Osteocyte (in vitro differentiated cells): Measurements from ENCODE around the gene MLLT3. TPM values are rescaled to one million over a fixed set of nuclear protein-coding genes. Genes with fewer than 3 reads are reported as not detected.
A peak's percentile ranks its signal among the peaks of the same experiment; 100 is the strongest.

Source experiments
- DNase-seq: peaks from one replicate; pipeline ENCODE4 v3.0.0; 2021; ENCODE audit warnings: mixed read lengths; ENCODE audit not compliant: unreplicated experiment; ENCODE audit errors: extremely low spot score
- H3K27ac Mint-ChIP-seq: one replicate; pipeline ENCODE4 v1.8.0; 2021; ENCODE audit warnings: mild to moderate bottlenecking, mixed read lengths; ENCODE audit not compliant: unreplicated experiment
- H3K27me3 Mint-ChIP-seq: one replicate; pipeline ENCODE4 v1.8.0; 2021; ENCODE audit warnings: mixed read lengths; ENCODE audit not compliant: unreplicated experiment
- H3K36me3 Mint-ChIP-seq: one replicate; pipeline ENCODE4 v1.8.0; 2021; ENCODE audit warnings: mixed read lengths; ENCODE audit not compliant: unreplicated experiment
- H3K4me1 Mint-ChIP-seq: one replicate; pipeline ENCODE4 v1.8.0; 2021; ENCODE audit warnings: mixed read lengths; ENCODE audit not compliant: unreplicated experiment
- H3K4me3 Mint-ChIP-seq: one replicate; pipeline ENCODE4 v1.8.0; 2021; ENCODE audit warnings: mild to moderate bottlenecking, moderate library complexity, mixed read lengths; ENCODE audit not compliant: unreplicated experiment
- H3K9me3 Mint-ChIP-seq: one replicate; pipeline ENCODE4 v1.8.0; 2021; ENCODE audit warnings: mixed read lengths; ENCODE audit not compliant: unreplicated experiment
- total RNA-seq: library from RNA; stranded (reverse); gene quantifications from 2 replicates; pipeline ENCODE4 v1.2.1, GENCODE V29; 2021
- TF ChIP-seq, protein P1 (sequence below): fragments of 200-600 bp; sonication (generic); IDR thresholded peaks from 2 replicates; pipeline ENCODE4 v1.5.0; 2021; ENCODE audit warnings: antibody characterized with exemption, mild to moderate bottlenecking, moderate library complexity

The MLLT3 gene
- total RNA-seq, 1 donor from 2014 or later: 19.5 TPM

DNA sequence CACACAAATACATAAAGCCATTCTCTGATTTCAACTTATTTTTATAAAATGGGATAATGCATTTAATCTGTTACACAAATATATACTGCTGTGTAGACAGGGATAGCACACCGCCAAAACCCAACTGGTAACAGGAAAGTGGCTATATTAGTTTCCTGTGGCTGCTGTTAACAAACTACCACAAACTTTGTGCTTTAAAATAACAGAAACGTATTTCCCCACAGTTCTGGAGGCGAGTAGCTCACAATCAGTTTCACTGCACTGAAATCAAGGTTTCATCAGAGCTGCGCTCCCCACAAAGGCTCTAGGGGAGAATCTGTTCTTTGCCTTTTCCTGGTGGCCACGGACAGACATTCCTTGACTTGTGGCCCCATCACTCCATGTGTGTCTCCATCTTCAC is 94.0 kb downstream of the MLLT3 start:
- Mint-ChIP-seq H3K27ac (no peak overlapping the region), H3K4me3 (no peak overlapping the region), H3K36me3 (no peaks in the 10 kb centered on the region), H3K9me3 (no peaks in the 10 kb centered on the region), H3K4me1 (peaks cover 19% of the 10 kb centered on the region), H3K27me3 (no peaks in the 10 kb centered on the region)
- no peak for DNase-seq
- TF ChIP-seq, protein P1, sequence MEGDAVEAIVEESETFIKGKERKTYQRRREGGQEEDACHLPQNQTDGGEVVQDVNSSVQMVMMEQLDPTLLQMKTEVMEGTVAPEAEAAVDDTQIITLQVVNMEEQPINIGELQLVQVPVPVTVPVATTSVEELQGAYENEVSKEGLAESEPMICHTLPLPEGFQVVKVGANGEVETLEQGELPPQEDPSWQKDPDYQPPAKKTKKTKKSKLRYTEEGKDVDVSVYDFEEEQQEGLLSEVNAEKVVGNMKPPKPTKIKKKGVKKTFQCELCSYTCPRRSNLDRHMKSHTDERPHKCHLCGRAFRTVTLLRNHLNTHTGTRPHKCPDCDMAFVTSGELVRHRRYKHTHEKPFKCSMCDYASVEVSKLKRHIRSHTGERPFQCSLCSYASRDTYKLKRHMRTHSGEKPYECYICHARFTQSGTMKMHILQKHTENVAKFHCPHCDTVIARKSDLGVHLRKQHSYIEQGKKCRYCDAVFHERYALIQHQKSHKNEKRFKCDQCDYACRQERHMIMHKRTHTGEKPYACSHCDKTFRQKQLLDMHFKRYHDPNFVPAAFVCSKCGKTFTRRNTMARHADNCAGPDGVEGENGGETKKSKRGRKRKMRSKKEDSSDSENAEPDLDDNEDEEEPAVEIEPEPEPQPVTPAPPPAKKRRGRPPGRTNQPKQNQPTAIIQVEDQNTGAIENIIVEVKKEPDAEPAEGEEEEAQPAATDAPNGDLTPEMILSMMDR: no peak

DNA sequence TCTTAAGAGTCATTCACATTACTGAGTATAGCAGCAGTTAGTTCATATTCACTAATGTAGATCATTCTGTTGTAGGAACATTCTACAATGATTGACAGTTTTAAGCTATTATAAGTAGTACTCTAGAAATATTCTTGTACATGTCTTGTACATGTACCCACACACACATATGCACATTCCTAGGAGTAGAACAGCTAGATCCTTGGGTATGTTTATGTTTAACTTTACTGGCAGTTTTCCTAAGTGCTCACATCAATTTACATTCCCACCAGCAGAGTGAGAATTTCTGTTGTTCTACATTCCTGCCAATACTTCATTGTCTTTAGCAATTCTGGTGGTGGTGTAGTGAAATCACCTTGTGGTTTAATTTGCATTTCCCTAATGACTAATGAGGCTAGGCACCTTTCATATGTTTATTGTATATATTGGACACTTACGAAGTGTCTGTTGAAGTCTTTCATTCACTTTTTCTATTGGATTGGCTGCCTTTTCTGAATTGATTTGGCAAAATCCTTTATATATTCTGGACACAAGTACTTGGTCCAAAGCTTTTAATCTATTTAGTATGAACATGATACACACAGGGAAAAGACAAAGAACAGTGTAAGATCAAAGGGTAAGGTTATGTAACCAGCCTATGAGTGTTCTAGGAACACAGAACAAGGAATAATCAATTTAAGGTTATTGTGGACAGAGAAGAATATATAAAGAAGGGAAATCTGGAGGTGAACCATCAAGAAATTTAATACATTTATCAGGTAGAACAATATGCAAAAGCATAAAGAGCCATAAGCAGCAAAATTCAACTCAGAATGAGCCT is 95.6 kb downstream of the MLLT3 start:
- TF ChIP-seq, protein P1: peak; percentile 46
- DNase-seq: no peak
- no peaks in the 10 kb centered on the region for H3K36me3 Mint-ChIP-seq
- H3K27me3 Mint-ChIP-seq: no peaks in the 10 kb centered on the region
- H3K4me1 Mint-ChIP-seq: peaks cover 19% of the 10 kb centered on the region
- no peaks in the 10 kb centered on the region for H3K9me3 Mint-ChIP-seq
- no peak overlapping the region for H3K4me3 Mint-ChIP-seq
- H3K27ac Mint-ChIP-seq: no peak overlapping the region

DNA sequence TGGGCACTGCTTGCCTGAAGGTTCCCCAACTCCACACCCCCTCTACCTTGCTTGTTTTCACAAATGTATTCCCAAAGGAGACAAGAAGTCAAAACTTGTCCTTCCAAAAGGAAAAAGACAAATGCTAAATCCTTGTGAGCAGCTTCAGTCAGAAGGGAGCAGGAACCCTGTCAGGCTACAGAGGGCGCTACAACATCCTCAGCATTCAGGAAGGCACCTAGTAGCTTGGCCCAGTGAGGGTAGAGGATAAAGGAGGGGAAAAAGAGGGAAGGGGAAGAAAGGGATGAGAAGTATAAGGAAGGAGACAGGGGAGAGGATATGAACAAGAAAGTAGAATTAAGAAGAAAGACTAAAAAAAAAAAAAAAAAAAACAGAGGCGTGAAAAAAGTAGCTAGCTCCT is 97.5 kb downstream of the MLLT3 start:
- no peak for DNase-seq
- Mint-ChIP-seq H3K27me3 (no peaks in the 10 kb centered on the region), H3K4me1 (peaks cover 19% of the 10 kb centered on the region), H3K36me3 (no peaks in the 10 kb centered on the region), H3K4me3 (no peak overlapping the region), H3K9me3 (no peaks in the 10 kb centered on the region), H3K27ac (no peak overlapping the region)
- TF ChIP-seq, protein P1: no peak

- H3K4me3 Mint-ChIP-seq: no peak overlapping the region
- H3K27me3 Mint-ChIP-seq: no peaks in the 10 kb centered on the region
- TF ChIP-seq, protein P1: no peak
- DNase-seq: no peak
- no peaks in the 10 kb centered on the region for H3K4me1 Mint-ChIP-seq
- H3K27ac Mint-ChIP-seq: no peak overlapping the region
- H3K9me3 Mint-ChIP-seq: no peaks in the 10 kb centered on the region
- H3K36me3 Mint-ChIP-seq: no peaks in the 10 kb centered on the region
Measured at GRCh38 chr9:20518737-20519136, 103.6 kb downstream of the MLLT3 start.

DNA sequence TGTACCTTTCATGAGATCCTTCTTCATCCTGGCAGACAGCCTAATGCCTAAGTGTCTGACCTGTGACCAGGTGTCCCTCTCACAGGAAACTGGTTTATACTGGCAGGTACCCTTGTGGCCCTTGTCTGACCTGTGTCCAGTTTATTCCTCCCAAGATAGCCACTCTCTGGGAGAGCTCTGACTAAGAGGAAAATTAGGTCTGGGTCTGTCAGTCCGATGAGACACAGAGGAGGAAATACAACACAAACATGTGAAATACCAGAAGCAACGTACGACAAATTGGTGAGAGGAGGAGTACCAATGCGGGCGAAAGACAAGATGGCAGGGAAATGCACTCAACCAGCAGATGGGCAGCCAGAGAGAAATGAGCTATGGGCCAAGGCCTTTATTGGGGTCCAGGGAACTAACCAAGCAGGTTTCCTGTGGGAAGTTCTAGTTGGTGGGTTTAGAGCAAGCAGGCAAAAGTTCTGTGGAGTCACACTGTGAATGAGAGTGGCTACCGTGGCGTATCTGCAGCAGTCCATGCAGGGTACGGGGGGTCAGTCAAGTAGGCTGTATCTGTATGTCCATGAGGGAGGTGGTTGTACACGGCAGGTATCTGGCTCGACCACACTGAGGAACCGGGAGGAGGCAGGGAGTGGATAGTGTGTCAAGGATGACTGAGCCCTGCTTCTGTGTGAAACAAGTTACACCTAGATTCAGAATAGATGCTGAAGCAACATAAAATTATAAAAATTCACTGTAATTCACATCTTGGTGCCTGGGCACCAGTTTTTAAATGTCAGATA is 109.0 kb downstream of the MLLT3 start:
- TF ChIP-seq, protein P1: no peak
- Mint-ChIP-seq H3K36me3 (no peaks in the 10 kb centered on the region), H3K4me1 (peaks cover 21% of the 10 kb centered on the region), H3K27ac (peak overlapping the region; percentile 46), H3K9me3 (no peaks in the 10 kb centered on the region), H3K4me3 (no peak overlapping the region), H3K27me3 (no peaks in the 10 kb centered on the region)
- no peak for DNase-seq
